Caki2 (cell line): Measurements from ENCODE around the gene LIPM. TPM values are rescaled to one million over a fixed set of nuclear protein-coding genes. Genes with fewer than 3 reads are reported as not detected.
"Not testable (repeated sequence)": the region's sequence is repeated elsewhere in the genome, so short reads cannot be mapped to it uniquely, and the experiment has no call there.

Experiments used
- DNase-seq: peaks from one replicate; pipeline ENCODE4 v3.0.0-alpha.2; 2015; ENCODE audit warnings: low read depth
- in situ Hi-C: cut with HindIII; loops from 2 replicates; pipeline ENCODE4 v1.10.0; 2016; ENCODE audit warnings: low sequenced_read_pairs, low pct_unique_long_range_greater_than_20kb, mixed read lengths
- total RNA-seq: library from RNA; depleted of rRNA; stranded (reverse); fragments of >200 nt; shearing (Covaris generic); gene quantifications from 2 replicates; pipeline ENCODE4 v1.2.3, GENCODE V29; 2014; ENCODE audit warnings: low replicate concordance

Gene LIPM
- total RNA-seq, 1 experiment from 2014 or later, result not detected

DNA sequence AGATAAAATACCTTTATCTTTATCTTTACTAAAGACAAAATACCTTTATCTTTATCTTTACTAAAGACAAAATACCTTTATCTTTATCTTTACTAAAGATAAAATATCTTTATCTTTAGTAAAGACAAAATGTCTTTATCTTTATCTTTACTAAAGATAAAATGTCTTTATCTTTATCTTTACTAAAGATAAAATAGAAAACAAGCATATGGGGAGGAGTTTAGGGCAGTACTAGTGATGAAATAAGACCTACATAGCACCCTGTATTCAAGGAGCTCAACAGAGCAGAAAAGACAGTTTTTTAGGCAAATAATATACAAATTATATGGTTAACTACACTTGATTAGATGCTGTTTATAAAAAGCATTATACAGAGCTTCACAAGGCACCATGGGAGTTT is 29.8 kb downstream of the LIPM start:
- in situ Hi-C loops, result no loop called here

DNA sequence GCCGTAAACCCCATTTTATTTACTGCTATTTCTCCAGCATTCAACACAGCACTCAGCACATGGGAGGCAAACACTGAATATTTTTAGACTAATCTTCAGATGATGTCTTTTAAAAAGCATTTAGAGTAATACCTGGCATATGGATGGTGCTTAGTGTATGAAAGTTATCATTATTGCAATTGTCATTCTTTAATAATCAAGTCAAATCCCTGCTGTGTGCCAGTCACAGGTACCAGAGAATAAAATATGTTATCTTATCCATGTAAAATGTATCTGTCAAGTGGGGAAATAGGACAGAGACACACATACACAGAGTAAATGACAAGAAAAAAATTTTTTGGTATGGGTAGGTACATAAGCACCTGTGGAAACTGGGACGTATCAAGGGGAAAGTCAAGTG is 30.6 kb downstream of the LIPM start:
- DNase-seq, result no peak
- in situ Hi-C loops, result no loop called here

More for the DNA sequence above, 29.8 kb downstream of the LIPM start:
- DNase-seq, result no peak

DNA sequence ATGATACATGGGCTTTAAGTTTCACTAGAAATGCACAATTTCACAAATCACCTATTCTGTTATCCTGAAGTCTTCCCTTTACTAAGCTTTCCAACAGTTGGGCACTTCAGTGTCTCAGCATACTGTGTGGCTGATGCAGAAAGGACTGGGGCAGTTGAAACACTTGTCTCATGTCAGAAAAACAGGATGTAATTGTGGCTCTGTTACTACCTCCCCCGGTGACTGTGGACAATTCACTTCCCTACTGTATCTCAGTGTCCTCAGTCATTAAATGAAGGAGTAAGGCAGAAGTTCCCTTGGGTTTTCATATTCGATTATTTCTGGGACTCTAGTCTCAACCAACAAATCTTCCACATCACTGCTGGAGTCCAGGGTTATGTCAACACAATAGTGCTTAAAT is 31.2 kb downstream of the LIPM start:
- in situ Hi-C loops, result no loop called here
- no peak for DNase-seq

DNA sequence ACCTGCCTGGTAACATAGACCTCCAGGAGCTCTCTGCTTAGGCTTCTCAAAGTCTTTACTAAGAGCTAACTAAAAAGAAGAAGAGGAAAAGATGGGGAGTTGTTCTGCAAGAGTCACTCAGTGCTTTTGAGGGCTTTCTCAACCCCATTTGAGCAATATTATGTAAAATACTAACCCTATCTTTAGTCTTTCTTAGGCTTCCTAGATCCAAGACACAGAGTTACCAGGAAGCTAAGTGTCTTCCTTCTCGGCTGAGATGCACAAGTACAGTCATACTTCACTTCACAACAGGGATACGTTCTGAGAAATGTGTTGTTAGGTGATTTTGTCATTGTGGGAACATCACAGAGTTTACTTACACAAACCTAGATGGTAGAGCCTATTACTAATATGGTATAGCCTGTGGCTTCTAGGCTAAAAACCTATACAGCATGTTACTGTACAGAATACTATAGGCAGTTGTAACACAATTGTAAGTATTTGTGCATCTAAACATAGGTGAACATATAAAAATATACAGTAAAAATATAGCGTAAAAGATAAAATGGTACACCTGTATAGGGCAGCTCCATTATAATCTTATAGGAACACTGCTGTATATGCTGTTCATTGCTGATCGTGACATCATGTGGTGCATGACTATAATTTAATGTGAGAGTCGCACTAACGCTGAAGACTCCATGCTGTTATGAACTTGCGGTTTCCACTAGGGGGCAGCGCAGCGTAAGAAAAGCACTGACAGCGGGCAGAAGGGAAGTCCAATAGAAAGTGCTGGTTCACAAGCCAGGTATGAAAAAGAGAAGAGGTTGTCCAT is 32.8 kb downstream of the LIPM start:
- in situ Hi-C loops, result no loop called here
- peak; percentile 71 for DNase-seq

DNA sequence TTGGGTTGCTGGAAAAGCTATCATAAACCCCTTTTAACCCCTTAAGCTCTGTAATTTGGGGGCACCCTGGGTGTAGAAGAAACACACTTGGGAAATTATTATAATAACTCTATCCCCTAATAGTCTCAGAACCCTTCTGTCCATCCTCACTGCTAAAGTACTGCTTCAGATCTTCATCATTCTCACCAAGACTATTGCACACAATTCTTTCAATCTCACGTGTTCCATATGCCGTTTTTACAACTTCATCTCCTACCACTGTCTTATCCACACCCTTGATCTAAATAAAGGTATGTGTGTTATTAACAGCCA is 33.3 kb downstream of the LIPM start:
- no peak for DNase-seq
- in situ Hi-C loops, result no loop called here

DNA sequence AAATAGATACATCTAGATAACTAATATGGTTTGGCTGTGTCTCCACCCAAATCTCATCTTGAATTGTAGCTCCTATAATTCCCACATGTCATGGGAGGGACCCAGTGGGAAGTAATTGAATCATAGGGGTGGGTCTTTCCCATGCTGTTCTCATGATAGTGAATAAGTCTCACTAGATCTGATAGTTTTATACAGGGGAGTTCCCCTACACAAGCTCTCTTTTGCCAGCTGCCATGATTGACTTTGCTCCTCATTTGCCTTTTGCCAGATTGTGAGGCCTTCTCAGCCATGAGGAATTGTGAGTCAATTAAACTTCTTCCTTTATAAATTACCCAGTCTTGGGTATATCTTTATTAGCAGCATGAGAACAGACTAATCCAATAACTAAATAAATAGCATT is 35.1 kb downstream of the LIPM start:
- in situ Hi-C loops, DNase-seq: not testable (repeated sequence)

DNA sequence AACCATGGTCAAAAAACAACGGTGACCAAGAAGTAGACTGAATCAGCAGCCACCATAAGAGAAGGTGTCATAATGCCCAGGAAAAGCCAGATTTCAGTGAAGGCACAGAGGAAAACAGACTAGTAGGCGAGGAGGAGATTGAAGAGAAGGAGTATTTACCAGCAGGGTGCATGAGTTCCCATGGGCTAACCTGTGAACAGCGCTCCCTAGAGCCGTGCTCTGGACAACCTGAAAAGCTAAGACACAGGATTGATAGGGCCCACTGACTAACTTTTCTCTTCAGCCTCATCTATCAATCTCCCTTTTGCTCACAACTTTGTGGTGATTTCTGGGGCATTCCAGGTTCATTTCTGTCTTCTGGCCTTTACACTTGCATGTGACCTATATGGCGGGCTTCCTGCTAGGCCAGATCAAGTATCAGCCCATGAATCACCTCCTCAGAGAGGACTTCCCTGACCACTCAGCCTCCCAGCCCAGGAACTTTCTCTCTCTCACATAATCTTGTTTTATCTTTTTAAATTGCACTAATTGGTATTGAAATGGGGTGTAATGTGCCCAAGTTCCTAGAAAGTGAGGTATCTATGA is 36.3 kb downstream of the LIPM start:
- in situ Hi-C loops, result no loop called here

GRCh38 chr10:88840104-88840503 is 37.6 kb downstream of the LIPM start:
- DNase-seq, result peak; percentile 36
- in situ Hi-C loops, result no loop called here

More for the DNA sequence above, 36.3 kb downstream of the LIPM start:
- DNase-seq, result no peak

GRCh38 chr10:88840881-88841280 is 38.4 kb downstream of the LIPM start:
- in situ Hi-C loops, result no loop called here
- no peak for DNase-seq

DNA sequence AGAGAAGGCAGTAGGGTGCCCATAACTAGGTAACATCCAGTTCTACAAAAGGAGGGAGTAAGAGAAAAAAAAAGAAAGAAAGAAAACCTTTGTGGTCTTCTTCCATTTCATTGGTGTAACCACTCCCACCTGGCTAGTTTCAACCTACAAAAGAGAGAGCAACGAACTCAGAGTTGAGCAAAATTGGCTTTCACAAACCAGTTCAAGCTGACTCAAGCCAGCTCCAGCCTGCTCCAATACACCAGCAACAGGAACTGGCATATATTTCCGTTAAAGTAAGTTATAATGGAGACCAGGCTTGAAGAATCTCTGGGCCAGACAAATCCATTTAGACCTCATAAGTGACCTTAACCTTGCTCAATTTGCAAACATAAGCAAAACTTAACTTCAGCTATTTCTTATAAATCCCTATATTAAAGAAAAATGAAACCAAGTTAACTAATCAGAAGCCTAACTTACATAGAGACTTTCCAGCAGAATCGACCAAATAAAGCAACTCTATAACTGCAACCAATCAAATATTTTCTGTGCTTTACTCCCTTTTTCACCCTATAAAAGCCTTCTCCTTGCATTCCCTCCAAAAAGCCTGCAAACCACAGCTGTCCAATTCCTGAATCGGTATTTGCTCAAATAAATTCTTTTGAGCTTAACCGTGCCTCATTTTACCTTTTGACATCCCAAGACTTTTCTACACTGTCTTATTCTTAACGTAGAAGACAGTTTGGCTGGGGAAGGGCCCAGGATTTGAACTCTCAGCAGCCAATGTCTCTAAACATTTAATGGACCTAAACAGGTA is 39.0 kb downstream of the LIPM start:
- in situ Hi-C loops, result no loop called here
- no peak for DNase-seq

DNA sequence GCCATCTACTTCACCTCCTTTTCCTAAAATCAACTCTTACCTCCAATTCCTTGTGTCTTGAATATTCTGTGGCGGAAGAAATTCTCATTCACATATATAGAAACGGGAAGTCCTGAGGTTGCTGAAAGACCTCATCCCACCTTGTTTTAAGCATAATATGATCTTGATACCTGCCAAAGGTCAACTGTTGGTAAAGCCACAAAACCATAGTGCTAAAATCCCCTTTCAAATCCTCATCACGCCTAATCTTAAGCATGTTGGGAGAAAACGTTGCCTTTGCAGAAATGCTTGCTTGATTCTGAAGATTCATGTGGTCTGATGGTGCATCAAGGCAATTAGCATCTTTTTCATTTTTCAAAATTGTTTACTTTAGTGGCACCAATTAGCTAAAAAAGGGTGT is 40.6 kb downstream of the LIPM start:
- in situ Hi-C loops, result no loop called here
- no peak for DNase-seq

GRCh38 chr10:88848499-88848898 is 46.0 kb downstream of the LIPM start:
- in situ Hi-C loops, result no loop called here
- peak; percentile 16 for DNase-seq

- no peak for DNase-seq
Observed at GRCh38 chr10:88849234-88849633, 46.7 kb downstream of the LIPM start.

DNA sequence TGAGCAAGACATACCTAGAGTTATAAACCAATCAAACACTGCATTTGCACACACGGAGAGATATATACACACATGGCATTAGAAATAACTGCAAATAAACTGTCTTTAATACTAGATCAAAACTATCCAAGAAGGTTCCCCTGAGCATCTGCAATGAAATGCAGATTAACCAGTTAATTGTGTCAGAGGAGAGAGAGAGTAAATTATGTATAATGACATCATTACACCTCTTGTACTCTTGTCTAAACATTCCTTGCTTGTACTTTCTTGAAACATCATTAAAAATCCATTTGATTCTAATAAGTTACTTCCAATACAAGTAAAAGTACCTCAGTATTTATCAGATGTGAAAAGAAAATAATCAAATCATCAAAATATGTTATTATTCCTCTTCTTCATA is 48.2 kb downstream of the LIPM start:
- in situ Hi-C loops, result no loop called here
- DNase-seq, result no peak

More at GRCh38 chr10:88849234-88849633, 46.7 kb downstream of the LIPM start:
- in situ Hi-C loops, result no loop called here

DNA sequence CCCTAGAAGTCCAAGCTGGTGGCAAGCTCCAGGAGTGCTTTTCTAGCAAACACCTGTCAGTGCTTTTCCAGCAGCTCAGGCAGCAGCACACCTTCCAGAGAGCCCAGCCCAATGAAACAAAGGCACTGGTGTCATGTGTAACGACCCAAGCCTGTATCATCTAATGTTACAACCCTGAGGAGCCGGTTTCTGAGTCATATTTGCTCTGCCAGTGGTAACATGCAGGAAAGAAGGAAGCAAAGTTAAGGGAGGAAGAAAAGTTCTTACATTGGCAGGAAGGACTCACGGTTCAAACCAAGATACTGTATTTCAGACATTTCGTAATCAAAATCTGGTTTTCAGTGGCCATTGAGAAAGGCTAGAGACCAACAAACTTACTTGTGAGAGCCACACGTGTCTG is 49.2 kb downstream of the LIPM start, which contains the start of gene ANKRD22:
Gene ANKRD22, minus strand, starts transcription at position 139 of the 400 bp plus-strand sequence. CDS start 237 bp downstream, outside the sequence.
- peak; percentile 46 for DNase-seq
- in situ Hi-C loops, result no loop called here

DNA sequence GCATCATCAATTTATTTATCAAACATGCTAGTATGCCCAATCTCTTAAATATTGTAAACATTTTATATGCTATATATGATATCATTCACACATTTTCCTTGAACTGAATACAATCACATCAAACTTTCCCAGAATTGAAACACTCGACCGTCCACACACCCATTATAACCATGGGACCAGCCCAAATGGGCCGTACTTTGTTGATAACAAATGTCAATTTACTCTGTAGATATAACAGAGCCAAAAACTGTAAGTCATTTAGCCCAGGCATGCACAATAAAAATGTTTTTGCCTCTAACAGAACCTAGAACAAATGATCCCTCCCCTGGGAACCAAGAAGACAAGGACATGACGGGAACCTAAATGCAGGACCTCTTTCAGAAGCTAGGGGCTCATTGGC is 49.8 kb downstream of the LIPM start:
- in situ Hi-C loops, result no loop called here
- DNase-seq, result no peak

GRCh38 chr10:88853155-88853881 is 50.8 kb downstream of the LIPM start:
- in situ Hi-C loops, result no loop called here
- no peak for DNase-seq

DNA sequence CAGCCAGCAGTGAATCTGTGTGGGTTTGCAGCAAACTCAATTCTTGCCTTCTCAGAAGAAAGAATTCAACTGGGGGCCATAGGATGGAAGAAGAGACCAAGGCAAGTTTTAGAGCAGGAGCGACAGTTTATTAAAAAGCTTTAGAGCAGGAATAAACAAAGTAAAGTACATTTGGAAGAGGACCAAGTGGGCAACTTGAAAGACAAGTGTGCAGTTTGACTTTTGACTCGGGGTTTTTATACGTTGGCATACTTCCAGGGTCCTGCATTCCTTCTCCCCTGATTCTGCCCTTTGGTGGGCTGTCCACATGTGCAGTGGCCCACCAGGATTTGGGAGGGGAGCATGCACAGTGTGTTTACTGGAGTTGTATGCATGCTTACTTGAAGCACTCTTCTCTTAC is 52.2 kb downstream of the LIPM start:
- in situ Hi-C loops, result no loop called here
- DNase-seq, result no peak

GRCh38 chr10:88857831-88858230 is 55.3 kb downstream of the LIPM start:
- in situ Hi-C loops, result no loop called here

More at GRCh38 chr10:88857831-88858230, 55.3 kb downstream of the LIPM start:
- DNase-seq, result no peak
